Measurements from ENCODE around the gene MYH9.

Gene MYH9

GRCh38 chr22:36234919-36235318 lies 152.8 kb downstream of the MYH9 start:
- in situ Hi-C loops (cut with MboI; ENCODE audit: low sequenced_read_pairs), result no loop called here

DNA sequence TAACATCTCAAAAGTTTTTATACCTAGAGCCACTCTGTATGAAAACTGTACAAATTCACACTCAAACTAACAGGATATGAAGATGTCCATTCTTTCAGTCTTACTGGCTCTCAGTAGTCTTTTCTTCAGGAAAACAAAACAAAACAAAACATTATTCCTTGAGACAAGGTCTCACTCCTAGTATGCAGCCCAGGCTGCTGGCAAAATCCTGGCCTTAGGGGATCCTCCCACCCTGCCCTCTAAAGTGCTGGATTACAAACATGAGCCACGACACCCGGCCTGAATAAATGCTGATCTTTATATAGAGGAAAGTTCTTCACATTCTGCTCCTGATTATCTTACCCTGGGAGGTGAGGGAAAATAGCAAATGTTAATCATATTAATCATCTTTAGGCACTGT lies 153.6 kb downstream of the MYH9 start:
- in situ Hi-C loops (cut with MboI; ENCODE audit: low sequenced_read_pairs), result no loop called here

GRCh38 chr22:36233796-36234195 lies 154.0 kb downstream of the MYH9 start:
- in situ Hi-C loops (cut with MboI; ENCODE audit: low sequenced_read_pairs), result no loop called here

DNA sequence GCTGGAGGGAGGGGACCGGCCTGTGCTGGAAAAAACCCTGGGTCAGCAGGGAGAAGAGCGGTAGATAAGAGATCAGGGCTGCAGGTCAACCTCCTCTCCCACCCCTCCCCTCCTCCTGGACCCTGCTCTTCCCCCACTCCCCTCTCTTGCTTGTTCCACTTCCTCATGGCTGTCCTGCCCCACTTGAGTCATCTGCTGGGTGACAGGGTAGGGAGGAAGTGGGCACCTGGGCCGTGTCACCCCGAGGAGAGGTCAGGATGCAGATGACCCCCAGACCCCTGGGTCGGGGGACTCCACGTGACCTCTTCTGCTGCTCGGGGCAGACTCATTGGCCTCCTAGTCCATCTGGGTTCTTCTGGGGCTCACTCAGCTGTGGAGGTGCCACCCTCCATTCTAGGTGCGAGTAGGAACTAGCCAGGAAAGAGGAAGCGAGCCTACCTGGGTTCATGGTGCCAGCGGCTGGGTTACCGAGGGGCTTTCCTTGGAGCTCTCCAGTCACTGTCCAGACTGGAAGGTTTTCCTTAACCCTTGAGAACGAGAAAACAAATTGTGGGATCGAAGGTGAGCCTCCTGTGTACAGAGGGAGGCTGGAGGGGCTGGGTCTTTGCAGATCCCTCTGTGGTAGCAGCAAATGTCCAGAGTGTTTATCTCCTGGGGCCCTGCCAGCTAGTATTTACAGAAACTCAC lies 154.9 kb downstream of the MYH9 start:
- in situ Hi-C loops (cut with MboI; ENCODE audit: low sequenced_read_pairs), result no loop called here
